ENCODE data around the gene LYST.
"Not testable (repeated sequence)": the region's sequence is repeated elsewhere in the genome, so short reads cannot be mapped to it uniquely, and the experiment has no call there.

Gene LYST

GRCh38 chr1:235657747-235658526 lies 208.8 kb downstream of the LYST start:
- DNase-seq (ENCODE audit: low read depth) = no peak

DNA sequence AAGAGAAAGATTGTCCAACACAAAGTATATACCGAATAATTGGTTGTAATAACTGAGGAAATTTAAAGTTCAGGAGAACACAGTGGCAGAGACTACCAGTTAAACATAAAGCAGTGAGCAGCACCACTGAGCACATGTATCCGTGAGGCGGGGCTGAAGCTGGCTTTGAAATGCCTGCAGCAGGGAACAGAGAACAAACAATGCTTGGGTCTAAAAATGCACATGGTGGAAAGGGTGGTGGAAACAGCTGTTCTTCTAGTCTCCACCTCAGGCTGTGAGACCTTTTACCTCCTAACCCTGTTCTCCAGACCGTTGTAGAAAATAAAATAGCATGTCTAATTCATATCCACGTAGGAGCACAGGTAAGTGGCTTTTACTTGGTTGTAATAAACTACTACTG lies 209.4 kb downstream of the LYST start:
- no peak for DNase-seq (ENCODE audit: low read depth)

- no peak for DNase-seq (ENCODE audit: low read depth)
Observed at GRCh38 chr1:235652364-235652763, 214.3 kb downstream of the LYST start.

DNA sequence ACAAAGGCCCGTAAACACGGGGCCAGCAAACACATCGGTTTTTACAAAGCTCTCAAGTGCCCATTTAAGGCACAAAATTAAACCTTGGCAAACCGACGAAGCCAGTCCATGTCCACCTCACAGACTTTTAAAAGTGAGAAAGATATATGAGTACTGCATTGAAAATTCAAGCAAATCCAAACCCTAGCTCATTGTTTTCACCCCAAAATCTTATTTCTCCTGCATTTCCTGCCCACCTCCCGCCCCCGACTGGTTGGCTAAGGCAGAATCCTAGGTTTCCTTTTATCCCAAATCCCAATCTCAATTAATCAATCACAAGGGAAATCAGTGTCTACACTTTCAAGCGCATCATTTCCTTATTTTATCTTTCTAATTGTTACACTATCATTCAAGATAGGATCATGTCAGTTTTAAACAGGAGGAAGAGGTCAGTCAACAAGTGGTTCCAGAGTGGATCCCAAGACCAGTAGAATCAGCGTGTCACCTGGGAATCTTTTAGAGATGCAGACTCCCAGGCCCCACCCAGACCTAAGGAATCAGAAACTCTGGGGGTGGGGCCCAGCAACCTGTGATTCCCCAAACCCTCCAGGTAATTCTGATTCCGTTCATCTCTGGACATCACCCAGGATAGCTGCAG lies 215.4 kb downstream of the LYST start:
- no peak for DNase-seq (ENCODE audit: low read depth)

- no peak for DNase-seq (ENCODE audit: low read depth)
Observed at GRCh38 chr1:235650341-235651169, 216.2 kb downstream of the LYST start.

DNA sequence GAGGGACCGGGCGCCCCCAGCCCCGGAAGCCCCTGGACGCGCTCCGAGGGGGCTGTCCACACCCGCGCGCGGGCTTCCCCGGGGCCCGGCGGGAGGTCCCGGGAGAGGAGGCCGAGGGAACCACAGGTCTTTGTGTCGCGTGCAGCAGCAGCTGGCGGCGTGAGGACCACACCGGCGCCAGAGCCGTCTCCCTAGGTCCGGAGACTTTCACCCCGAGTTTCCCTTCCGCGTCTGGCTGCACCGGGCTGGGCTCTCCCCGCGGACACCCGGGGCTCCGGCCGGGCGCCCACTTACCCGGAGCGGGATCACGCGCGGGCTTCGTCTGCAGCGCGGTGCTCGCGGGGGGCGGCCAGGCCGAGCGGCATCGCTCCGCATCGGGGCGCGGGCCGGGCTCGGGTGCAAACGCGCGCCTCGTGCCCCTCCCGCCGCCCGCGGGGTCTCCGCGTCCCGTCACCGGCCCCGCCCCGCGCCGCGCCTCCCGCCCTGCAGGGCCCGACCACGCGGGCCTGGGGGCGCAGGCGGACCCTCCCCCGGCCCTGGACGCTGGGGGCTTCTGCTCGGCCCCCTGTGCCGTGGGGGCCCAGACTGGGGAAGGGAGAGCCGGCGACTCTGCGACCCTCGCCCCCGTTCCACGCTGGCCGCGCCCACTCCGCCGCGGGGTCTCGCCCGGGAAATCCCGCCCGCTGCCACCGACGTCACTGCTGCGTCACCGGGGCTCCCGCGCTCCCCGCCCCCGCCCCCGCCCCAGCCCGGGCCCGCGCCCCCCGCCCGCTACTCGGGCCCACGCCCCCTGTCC lies 217.1 kb downstream of the LYST start, which contains the start of gene GNG4:
Gene GNG4 (minus strand): TSS at position 417 of the 796 bp plus-strand sequence. CDS start 65,946 bp downstream, outside the sequence.
- DNase-seq (ENCODE audit: low read depth) = no peak

- DNase-seq (ENCODE audit: low read depth) = peak; percentile 30
Observed at GRCh38 chr1:235648954-235649367, 217.7 kb downstream of the LYST start.

DNA sequence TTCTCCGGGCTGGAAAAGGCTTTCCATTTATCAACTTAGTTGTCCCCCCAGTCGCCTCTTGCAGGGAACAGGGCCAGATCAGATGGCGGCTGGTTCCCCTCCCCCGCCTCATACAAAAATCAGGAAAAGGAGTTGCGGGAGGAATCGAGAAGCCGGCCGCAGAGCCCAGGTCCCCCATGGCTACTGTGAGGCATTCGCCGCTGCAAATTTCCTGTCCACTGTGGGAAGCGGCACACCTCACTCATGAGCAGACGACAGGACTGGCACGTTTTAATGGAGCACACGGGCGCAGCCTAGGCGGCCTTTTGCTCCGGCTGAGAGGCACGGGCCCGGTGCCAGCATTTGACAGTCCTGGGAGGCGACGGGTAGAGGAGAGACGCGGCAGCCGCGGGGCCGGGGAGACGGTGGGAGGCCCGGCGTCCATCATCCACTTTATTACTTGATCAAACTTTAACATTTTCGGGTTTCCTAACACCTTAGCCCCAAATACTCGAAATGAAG lies 218.2 kb downstream of the LYST start:
- no peak for DNase-seq (ENCODE audit: low read depth)

DNA sequence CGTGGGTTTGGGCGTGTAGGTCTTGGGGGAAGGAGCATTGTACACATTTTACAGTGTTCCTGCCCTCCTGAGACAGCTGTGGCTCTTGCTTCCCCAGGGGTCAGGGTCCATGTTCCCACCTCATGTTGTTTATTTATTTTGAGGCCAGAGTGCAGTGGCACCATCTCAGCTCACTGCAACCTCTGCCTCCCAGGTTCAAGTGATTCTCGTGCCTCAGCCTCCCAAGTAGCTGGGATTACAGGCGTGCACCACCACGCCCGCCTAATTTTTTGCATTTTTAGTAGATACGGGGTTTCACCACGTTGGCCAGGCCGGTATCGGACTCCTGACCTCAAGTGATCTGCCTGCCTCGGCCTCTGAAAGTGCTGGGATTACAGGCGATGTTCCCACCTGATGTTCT lies 219.2 kb downstream of the LYST start:
- DNase-seq (ENCODE audit: low read depth) = not testable (repeated sequence)

DNA sequence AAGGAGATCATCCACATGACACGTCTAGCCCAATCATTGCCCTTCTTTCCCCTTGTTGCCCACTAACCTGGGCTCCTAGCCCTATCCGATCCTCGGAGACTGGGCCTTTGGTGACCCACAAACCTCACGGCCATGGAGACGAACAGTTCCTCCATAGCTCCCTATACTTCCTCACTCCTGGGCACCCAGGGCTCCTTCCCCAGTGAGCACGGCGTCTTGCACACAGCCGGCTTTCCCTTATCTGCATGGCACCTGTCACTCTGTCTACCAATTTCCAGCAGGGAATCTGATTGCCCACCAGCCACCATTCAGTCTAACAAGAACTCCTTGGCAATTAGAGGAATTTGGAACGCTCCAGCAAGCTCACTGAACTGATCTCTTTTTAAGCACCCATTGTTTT lies 220.2 kb downstream of the LYST start:
- DNase-seq (ENCODE audit: low read depth) = no peak

- no peak for DNase-seq (ENCODE audit: low read depth)
Observed at GRCh38 chr1:235644693-235645305, 221.9 kb downstream of the LYST start.

DNA sequence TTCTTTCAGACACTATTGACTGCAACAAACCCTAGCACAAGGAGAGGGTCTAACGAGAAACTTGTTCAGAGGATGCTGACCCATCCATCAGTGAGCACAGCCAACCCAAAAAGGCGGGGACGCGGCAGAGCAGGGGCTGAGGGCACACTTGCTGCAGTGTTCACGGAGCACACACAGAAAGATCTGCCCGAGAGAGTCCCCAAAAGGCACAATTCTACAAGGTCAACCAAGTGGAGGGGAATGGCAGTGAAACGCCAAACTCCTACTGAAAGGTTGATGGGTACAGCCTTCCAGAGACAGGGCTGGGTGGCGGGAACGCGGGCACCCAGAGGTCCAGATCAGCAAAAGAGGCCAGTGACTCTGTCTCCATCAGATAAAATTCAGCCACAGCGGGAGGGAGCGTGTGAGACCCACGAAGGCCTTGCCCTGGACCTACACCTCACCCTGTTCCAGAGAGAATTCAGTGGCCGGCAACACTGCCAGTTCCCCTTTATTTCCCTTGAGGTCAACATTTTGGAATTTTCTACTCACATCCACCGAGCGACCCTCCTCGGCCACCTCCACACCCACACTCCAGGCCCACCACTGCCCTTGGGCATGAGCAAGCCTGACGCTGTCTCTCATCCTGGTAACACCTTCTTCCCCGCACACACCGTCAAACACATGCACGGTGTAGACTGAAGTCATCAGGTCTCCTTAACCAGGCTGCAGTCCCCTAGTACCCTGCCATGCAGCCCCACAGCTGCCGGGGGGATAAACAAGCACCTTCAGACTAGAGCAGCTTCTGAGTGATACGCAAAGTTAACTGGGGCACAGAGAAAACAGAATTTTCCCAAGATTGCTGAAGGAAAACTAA lies 222.6 kb downstream of the LYST start:
- no peak for DNase-seq (ENCODE audit: low read depth)

DNA sequence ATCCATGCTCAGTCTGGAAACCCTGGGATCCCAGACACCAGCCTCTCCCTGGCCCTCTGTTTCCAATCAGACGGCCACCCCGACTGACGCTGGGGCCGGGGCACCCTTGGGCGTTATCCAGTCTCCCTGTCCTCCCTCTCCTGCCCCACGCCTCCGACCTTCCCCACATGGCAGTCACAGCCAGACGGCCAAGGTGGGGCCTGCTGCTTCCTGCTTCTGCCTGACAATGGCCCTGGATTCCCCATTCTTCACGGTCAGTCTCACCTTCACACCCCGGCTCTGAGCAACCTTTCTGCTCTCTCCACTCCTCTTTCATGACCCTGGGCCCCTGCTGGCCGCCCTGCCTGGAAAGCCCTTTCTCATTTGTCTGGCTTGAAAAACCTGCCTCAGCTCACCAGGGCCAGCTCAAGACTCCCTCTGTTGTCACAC lies 223.7 kb downstream of the LYST start:
- no peak for DNase-seq (ENCODE audit: low read depth)

DNA sequence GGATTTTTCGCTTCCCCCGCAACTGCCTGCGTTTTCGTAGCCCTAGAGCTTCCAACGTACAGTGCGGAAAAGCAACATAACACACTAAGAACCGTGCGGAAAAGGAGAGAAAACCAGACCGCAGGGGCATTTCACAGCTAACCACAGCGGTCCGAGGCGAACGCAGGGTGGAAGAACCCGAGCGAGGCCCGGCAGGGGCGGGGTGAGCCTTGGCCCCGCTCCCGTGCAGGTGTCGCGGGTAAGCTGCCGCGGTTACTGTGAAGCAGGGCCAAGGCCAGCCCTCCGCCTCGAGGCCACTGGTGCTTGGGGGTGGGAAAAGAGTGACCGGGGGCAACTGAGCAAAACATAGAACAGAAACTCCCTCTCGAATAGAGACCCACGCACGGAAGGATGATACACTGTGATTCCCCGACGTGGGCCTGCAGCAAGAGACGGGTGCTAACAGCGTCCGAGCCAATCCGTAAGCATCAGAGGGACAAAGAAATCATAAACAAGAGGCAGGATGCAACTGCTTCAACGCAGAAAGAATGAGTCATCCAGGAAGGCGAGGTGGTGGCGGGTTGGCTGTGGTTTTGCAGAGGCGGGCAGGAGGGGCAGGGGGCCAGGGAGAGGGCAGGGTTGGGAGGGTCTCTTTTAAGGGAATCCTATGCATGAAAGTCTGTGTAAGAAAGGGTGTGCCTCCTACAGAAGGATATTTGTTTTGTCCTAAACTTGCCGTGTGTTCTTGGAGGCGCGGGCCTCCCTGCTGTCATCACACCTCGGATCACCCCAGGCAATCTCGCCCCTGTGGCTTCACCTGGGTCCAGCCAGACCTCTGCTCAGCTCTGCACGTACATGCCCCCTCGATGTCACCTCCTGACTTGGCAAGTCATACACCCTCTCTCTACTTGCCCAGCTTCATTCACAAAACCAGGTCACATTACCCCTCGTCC lies 224.4 kb downstream of the LYST start:
- peak; percentile 54 for DNase-seq (ENCODE audit: low read depth)

GRCh38 chr1:235640580-235640979 lies 226.1 kb downstream of the LYST start:
- DNase-seq (ENCODE audit: low read depth) = no peak

- no peak for DNase-seq (ENCODE audit: low read depth)
Observed at GRCh38 chr1:235639226-235640205, 227.2 kb downstream of the LYST start.

GRCh38 chr1:235638612-235639011 lies 228.1 kb downstream of the LYST start:
- DNase-seq (ENCODE audit: low read depth) = not testable (repeated sequence)

Measured in activated T-helper 1 cell treated with Interleukin-2 at 50 U/mL for 16 hours (primary cell).